NCI-H82 (cell line): ENCODE results near the gene TLL2.

Source experiments
- DNase-seq: peaks from one replicate; lab custom pipeline; 2025; lab: John Stamatoyannopoulos, UW

TLL2 gene

DNA sequence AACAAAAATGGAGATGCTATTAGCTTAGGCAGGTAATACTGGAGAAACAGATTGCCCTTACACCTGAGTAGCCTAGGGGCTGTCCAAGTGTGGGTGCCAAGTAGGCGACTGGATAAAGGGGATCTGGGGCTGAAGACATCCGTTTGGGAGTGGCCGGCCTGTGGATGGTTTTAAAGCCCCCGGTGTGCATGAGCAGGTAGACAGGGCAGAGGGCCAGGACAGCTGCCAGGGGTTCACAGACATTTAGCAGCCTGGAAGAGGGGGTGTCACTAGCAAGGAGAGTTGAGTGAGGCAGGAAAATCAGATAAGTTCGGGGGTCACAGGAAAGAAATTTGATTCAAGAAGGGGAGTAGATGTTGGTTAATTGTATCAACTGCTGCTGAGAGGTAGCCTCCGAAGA is 153.4 kb downstream of the TLL2 start:
- no peak for DNase-seq

DNA sequence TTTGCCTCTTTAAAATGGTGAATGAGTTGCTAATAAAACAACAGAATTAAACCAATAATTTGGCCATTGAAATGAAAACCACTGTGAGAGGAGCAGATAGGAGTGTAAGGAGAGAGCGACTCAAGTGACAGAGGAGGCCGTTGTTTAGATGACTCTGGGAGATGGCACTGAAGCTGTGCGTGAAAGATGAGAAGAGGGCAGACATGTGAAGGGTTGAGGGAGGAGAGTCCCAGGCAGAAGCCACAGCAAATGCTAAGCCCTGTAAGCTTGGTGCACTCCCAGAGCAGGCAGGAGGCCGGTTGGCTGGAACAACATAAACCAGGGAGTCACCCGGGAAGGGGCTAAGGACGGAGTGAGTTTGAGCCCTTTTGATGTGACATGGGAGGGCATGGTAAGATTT is 154.1 kb downstream of the TLL2 start:
- DNase-seq: no peak

DNA sequence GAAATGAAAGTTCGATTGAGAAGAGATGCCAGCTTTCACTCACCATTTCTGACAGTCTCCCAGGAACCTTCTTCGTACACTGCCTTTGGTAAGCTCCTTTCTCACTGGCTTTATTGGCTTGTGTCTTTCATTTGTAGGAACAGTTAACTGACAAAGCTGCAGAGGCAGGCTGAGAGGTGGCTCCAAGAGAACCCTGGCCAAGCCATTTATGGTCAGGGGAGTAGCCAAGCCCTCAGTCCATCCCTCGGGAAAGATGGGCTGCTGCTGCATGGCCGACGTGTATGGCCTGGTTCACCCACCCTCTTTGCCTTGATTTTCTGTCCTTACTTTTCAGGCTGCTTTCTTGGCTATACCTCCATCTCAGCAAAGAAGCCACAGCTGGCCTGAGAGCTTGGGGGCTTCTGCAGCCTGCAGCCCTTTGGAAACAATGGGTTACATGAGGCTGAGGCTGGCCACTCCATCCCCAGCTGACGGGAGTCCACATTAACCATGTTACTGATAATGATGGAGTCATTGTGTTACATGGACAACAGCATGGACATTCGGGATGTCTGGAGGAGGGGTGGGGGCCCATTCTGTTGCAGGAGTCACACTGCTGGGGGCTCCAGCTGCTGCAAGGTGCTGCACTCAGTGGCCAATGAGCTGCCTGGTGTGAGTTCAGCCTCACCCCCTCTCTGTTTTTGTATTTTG is 154.7 kb downstream of the TLL2 start, which contains the start of gene OPALIN:
Gene OPALIN, minus strand, starts transcription at position 152 of the 690 bp plus-strand sequence. Its CDS starts 106 bp downstream, at position 46.
- DNase-seq: no peak

DNA sequence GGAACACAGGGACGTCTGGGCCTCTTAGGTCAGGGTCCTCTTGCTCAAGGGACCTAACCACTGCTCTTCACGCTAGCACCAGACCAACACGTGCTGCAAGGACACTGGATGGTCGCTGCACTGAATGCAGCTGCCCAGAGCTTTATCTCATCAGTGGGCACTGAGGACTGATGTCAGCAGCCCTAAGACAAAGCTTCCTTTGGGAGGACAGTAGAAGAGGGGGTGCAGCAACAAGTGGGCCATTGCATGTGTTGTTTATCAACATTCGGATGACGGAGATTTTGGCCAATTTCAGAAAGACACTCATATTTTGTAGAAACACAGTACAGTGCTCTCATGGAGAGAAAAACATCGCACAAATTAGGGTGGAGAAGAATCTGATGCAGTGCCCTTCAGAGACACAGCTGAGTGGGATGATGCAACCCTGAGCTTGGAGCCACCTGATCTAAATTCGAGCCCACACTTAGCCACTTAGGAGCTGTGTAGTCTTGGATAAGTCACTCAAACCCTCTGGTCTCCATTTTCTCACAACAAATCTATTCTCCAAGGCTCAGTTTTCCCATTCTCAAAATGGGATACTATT is 156.6 kb downstream of the TLL2 start:
- DNase-seq: no peak

DNA sequence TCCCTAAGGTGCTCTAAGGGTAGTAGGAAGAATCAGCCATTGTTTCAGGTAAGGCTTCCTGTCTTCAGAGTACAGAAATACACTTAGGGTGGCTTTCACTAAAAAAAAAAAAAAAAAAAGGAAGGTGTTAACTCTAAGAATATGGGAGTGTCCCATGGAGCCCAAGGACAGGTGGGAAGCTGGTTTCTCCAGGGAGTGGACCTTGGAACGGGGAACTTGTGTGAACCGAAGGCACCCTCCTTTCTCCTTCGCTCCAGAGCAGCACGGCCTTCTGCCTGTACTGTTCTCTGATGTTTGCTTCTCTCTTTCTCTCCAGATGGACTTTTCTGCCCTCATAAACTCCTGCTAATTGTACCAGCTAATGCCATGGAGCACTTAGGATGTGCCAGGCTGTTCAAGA is 161.1 kb downstream of the TLL2 start:
- no peak for DNase-seq

DNA sequence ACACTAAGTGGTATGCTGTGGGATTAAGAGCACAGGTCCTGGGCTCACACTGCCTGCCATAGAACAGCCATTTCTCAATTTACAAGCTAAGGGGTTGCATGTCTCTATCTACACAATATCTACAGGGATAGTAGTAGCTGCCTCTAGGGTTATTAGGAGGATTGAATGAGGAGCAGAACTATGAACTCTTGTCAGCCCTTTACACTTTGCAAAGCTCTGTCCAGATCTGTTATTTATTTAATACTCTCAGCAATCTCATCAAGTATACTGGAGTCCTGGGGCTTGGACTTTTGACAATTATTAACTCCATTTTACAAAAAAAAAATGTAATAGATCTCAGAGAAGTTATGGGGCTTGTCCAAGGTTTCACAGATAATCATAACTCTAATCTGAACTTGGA is 161.7 kb downstream of the TLL2 start:
- no peak for DNase-seq

DNA sequence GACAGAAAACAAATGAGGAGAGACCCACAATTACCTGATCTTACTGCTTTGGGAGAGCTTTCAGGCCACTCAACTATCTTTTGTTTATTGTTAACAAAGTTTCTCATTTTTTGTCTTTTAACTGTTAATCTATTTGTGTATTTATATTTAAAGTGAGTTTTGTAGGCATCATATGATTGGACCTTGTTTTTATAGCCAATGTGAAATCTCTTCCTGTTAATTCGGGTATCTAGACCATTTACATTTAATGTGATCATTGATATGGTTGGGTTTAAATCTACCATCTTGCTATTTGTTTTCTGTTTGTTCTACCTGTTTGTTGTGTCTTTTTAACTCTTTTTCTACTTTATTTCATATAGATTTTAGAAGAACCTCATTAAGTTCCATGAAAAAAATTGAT is 167.4 kb downstream of the TLL2 start:
- no peak for DNase-seq

DNA sequence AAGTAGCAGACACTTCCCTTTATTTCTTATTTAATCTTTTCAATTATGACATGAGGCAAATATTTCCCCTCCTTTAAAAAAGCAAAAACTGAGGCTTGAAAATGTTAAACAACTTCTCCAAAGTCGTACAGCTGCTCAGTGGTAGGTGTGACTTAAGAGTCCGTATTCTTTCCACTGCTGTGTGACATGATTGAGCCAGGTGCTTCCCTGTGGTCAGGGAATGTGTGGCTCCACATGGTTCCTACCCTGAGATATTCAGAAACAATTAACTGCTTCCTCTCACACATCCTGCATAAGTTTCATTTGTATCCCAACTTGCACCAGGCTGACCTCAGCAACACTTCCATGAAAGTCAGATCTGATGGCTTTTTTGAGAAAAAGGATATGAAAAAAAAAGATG is 168.5 kb downstream of the TLL2 start:
- DNase-seq: no peak

DNA sequence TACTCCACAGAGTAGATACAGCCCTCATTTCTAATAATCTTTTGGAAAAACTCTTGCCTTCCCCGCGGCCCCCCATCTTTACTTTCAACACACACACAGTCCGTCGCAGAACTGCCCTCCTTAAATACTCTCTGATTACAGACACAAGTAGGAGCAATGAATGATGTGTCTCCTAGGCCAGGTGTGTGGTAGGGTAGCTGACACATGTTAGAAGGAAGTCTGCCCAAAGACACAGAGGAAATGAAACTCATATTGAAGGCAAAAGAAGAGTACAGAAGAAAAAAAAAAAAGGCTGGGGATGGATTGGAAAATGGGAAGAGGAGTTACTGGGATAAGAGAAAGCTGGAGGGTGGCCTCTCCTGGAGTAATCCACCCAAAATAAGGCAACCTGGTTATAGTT is 169.5 kb downstream of the TLL2 start:
- no peak for DNase-seq

DNA sequence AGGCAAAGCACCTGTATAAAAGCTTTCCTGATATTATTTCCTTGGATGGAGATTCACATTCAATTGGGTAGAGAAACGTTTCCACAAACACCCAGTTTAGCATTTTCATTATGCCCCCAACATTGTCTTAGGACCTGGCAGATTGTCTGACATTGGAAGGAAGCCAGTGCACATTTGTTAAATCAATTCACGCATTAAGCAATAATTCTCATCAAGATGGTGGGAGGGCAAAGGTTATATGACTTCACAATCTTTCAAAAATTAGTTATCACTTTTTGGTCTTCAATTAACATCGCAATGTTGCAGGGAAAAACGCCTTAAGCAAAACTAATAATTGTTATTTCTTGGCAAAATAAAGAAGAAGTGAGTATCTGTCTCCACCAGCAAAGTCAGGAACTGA is 171.3 kb downstream of the TLL2 start:
- DNase-seq: no peak

DNA sequence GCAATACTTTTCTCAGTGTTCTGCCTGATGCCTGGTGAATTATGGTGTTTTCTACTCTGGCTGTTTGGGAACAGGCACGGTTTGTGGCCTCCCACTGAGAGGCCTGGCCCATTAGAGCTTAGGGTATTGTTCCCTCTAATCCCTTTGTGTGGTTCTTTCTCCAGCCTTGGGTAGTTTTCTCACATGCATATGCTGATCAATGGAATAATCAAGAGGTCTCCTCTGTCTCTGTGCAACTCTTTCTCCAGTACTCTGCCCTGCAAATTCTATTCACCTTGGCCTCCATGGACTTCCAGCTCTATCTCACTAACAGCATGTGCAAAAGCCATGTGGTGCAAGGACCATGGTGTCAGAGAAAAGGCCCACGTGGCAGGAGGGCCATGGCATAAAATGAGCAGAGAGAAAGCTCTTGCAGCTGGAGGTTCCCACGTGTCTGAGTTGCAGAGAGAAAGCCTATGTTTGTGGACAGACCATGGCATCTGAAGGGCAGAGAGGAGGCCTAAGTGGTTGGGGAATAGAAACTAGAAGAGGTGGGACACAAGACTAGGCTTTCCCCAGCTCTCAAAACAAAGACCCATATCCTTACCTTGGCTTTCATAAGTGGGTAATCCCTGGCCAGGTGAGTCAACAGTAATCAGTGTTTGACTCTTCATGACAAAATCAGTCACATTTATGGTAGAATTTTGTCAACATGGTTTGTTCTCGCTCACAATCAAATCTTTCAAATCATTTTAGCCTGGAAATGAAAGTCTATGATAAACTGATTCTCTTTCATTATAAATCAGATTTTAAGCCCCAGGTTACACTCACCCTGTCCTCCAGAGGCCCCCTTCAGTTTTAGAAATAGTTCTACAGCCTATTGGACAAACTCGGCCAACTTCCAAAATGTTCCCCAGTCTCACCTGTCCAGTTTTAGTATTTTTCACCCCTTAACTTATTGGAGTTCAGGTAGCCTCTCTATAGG is 172.2 kb downstream of the TLL2 start:
- DNase-seq: no peak

DNA sequence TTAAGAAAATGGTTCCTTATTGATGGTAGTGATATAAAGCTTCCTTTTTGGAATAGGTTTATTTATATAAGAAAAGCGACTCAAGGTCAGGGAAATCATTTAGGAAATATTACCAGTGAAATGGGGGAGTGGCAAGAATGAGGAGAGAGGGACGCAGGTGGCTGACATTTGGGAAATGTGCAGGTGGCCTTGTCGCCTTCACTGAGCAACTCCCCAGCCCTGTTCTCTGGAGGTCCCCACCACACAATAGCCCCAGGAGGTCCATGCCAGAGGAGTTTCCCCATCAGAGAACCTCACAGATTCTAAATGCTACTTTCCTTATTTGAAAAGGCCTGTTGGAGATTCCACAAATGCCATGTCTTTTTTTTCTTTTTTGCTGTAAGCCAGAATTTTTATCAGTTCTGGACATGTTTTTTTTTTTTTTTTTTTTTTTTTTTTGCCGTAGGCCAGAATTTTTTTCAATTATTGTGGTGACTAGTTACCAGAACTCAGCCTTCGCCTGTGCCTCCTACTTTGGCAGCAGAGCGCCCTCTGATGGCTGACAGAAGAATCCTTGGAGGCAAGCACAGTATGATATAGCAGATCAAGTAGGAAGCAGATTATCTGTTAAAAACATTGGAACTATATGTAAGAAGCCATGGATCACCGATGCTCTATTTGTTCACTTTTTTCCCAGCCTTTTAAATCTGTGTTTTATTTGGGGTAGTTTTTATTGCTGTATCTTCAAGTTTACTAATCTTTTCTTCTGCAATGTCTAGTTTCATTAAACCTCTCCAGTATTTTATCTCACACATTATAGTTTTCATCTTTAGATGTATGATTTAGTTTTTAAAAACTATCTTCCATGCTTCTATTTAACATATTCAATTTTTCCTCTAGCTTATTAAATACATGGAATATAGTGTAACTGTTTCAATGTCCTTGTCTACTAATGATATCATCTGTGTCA is 173.5 kb downstream of the TLL2 start:
- peak; percentile 74 for DNase-seq

DNA sequence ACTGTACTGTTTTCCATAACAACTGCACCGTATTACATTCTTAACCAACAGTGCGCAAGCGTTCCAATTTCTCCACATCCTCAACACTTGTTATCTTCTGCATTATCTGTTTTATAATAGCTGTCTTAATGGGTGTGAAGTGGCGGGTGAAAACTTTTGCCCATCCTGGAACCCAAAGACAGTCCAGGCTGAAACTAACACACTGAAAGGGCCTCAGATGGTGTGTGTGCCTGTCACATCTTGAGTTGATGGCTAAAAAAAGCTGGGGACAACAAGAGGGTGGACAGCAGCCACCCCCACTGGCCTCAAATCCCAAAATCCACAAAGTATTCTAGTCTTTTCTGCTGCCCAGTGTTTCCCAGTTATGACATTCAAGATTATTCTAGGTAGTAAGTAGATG is 174.3 kb downstream of the TLL2 start:
- DNase-seq: no peak

DNA sequence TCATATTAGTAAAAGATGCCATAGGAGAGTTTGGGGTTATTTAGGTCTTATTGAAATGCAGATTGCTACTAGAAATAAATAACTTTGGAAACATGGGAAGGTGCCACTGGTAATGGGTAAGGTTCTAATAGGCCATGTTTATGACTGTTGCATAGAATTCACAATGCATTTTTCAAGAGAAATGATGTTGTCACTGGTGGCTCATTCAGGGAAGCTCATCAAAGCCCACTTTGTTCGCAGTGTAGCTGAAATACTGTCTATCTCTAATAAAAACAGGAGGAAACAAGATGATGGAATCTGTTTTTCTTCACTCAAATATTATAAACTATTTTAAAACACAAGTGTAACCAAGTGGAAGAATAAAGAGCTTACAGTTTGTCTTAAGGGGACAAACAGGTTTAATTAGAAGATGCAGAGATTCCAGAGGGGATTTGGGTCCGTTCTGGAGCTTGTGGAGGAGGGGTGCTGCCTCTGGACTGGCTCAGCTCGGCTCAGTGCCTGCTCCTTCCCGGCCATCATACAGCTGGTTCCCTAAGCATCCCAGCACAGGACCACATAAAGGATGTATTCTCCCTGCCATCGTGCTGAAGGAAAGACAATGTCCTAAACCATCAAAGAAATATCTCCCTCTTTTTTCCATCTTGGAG is 175.3 kb downstream of the TLL2 start:
- DNase-seq: peak; percentile 20

DNA sequence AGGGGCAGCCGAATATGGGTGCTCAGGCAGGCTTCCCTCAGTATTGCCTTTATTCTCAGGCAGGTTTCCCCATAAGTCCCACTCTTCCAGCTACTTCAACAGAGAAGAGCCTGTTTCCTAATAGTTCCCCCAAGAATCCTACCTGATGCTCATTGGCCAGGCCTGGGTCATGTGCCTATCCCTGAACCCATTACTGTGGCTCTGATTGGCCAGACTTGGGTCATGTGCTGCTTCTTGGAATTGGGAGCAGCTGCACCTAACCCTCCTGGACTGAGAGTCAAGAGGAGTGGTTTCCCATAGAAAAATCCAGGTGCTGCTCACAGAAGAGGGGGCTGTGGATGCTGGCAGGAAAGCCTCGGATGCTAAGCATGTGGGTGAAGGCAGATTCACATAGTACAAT is 176.6 kb downstream of the TLL2 start:
- DNase-seq: no peak

DNA sequence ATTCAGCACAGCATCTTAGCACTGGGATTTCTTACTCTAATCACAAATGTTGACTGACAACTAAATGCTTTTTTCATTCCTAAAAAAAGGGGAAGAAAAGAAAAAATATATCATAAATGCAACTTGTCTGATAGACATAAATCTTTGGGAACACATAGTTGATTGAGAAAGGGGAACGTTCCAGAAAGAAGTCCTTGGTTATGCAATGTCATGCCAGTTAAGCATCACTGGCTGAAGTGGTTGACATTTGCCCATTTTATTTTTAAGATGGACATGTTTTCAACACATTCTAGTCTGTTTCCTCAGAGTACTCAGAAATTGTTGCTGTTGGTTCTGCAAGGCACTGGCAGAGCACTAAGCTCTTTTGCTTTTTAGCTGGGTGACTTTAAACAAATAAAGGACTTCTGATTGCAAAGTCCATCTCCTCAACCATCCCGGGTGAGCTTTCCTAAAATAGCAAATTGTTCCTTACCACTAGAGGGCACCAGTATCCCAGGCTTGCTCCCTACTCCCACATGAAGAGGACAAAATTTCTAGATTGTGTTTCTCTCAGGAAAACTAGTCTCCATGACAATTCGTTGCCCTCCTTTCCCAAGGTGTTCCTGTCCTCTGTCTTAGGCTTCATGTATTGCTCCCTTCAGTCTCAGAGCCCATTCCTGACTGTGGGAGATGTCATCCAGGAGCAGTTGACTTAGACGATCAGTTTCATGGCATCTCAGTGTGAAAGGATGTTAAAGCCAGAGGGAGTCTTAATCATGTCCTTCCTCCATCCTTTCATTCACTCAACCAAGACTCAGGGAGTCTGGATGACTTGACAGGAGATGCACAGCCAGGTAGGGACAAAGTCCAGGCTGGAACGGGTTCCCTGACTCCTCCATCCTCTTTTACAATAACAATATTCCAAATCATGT is 178.9 kb downstream of the TLL2 start:
- peak; percentile 45 for DNase-seq

DNA sequence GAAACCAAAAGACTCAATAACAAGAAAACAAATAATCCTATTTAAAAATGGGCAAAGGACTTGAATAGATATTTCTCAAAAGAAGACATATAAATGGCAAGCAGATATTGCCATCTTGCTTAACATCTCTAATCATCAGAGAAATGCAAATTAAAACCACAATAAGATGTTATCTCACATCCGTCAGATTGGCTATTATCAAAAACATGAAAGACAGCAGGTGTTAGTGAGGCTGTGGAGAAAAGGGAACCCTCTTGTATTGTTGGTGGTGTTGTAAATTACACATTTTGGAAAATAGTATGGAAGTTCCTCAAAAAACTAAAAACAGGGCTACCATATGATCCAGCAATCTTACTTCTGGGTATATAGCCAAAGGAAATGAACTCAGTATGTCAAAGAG is 180.6 kb downstream of the TLL2 start:
- DNase-seq: no peak

DNA sequence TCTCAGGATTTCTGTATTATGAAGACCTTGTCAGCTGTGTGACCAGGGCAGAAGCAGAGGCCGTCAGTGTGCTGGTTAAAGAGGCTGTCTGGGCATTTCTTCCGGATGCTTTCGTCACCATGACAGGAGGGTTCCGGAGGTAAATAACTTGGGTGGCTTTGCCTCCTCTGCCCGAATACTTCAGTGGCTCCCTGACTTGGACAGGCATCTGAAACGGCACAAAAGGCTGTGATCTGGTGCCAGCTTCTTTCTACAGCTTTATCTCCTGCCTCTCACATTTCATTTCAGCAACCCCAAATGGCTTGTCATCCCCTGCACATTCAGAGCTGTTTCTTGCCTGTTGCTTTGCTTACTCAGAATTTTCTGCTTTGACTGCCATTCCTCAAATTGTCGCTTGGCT is 186.3 kb downstream of the TLL2 start:
- DNase-seq: no peak

DNA sequence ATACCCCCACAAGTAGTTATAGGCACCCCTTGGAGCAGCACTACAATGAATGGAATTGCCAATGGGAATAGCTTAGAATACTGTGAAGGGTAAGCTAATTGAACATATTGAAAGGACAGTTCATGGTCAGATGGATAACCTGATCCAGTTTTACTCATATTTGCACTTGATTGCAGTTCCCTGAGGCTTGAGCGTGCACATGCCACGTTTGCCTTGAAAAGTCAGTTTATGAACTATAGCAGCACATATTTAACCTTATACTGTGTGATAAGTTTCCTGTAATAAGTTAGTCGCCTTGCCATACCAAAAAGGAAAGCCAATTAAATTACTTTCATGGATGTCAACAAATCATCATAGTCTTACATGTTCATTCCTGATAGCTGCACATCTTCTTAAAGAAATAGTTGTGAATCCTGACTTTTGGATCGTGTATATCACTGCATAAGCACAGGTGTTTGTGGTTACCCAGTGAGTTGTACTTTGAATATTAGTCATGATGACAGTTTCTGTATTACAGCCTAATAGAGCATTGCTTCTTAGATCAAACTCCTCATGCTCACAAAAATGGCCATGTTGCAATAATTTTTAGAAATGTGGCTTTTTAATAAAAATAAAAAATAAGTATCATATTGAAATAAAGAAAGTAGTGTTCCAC is 187.9 kb downstream of the TLL2 start:
- DNase-seq: no peak

DNA sequence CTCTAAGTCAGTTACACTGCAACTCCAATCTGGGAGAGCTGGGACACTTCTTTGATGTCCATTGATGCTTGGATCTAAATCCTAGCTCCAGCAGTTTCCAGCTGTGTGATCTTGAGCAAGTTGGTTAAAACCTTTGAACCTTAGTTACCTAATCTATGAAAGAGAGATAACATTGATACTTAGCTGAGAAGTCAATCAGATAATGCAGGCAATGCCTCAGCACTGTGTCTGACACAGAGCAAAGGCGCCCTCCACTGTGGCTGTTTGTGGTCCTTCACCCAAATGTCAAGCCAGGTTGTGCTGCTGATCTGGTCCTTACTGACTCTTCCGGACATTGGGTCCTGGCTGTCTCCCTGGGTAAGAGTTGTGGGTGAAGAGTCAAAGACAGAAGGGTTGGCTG is 189.3 kb downstream of the TLL2 start:
- no peak for DNase-seq
